Brain pericyte (primary cell): ENCODE results near the gene RABGAP1L.

ENCODE experiments used
- DNase-seq: peaks from one replicate; pipeline ENCODE4 v3.0.0-alpha.2; 2012; ENCODE audit warnings: low read depth, low spot score

The RABGAP1L gene

DNA sequence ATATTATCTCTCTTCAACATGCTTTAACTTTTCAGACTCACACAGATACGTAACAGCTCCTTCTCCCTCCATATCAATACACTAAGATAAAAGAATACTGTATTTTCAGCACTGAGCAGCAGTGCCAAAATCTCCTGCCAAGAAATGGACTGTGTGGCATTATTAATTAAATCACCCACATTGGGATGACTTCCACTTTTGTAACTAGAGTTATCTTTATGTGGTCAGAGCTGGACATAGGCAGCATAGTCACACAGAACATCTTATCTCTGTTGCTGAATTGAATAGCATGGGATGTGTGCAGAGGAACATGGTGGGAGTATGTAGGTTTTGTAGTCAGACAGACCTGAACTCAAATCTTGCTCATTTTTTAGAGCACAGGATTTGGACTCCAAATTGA is 799.1 kb downstream of the RABGAP1L start:
- no peak for DNase-seq

DNA sequence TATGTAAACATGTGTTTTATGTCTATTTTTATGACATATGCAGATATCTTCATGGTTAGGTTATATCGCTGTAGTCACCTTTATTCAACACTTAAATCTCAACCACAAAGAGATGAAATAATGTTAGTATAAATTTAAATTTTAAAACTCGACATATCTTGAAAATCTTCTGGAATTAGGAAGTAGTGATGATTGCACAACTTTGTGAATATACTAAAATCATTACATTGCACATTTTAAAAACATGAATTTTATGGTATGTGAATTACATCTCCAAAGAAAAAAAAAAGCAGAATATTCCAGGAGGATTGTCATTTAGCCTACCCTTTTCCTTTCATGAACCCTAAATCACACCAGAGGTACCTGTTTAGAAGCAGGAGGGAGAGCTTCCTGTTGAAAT is 801.0 kb downstream of the RABGAP1L start:
- DNase-seq, result no peak

DNA sequence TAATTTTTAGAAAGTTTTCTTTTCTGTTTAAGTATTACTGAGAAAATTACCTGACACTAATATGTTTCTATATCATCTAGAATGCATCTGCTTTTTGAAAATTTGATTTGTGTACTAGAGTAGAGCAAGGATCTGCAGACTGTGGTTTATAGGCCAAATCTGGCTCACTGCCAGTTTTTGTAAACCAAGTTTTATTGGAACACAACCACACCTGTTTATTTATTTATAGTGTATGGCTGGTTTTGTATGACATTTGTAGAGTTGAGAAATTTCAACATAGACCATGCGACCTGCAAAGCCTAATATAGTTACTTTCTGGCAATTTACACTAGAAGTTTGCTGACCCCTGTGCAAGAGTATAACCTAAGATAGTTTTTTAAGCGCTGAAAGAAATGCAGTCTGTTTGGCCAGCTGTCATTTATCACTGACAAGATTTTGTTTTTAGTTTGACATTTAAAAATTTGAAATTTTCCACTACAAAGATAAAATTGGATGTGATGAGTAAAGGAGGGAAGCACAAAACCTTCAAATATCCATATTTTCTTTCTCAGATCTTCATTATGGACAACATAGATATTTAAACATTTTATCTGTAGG is 804.3 kb downstream of the RABGAP1L start:
- no peak for DNase-seq

DNA sequence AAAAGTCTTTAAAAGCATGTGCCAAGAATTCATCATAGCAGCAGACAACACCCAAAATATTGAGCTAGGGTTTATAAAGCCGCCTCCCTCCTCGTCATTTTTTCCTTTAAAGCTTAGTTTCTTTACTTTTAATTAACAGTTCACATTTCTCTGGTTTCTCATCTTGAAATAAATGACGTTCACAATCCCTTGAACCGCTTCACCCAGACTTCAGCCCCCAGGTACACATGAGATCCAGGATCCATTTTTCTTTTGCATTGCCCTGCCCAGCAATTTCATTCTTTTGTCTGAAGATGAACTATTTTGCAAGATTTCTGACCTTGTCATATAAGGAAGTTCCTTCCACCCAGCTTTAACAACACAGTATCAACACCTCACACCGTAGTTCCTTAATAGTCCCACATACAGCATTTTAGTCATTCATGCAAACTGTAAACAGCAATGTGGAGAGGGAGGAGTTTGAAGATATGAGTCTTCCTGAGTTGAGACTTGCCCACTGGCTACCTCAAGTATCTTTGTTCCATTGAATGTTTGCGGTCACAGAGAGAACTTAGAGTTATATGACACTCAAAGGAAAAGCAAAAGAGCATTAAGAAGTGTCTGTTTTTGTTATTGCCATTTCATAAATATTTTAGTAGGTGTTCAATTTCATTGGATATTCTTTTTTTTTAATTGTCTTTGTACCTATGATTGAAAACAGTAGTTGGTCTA is 805.1 kb downstream of the RABGAP1L start:
- no peak for DNase-seq

DNA sequence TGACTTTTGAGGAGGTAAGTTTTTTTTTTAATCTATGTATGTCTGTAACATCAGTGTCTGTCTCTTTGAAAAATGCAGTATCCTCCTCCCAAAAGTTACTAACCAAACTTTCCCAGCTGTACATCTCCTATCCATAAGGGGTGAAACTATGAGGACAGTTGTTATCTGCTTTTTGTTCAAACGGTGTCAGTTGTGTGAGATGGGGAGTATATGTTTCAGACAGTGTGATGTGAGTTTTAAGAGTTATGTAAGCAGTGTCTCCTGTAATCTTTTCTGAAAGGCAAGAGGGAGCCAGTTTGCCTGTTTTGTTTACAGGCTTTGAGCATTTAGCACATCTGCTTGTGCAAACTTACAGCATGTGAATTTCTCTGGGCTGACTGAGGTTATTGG is 805.6 kb downstream of the RABGAP1L start:
- DNase-seq, result no peak

DNA sequence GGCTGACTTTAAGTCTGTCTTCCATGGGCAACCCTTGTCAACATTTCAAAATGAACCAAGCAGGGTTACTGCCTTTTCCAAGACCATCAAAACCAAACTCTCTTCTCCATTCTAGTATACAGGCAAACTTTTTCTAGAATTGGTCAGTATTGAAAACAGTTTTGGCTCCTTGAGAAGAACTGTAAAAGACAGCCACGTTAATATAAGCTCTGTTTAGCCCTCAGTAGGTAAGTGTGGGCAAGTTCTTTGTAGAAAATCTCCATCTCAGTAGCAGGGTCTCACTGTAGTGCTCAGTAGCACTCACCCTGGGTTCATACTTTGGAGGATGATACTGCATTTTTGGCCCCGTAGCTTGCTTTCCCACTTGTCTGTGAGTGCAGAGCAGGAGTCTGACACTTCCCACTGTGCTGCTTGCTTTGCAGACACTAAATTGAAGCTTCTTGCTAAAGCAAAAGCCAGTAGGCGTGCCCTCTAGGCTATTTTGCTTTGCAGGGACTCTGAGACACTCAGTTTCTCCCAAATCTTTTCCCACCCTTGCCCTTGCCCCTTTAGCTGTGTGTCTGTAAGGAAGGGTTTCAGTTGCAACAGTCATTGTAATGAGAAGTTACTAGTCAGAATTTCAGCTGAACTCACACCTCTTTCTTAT is 806.2 kb downstream of the RABGAP1L start:
- DNase-seq, result no peak

DNA sequence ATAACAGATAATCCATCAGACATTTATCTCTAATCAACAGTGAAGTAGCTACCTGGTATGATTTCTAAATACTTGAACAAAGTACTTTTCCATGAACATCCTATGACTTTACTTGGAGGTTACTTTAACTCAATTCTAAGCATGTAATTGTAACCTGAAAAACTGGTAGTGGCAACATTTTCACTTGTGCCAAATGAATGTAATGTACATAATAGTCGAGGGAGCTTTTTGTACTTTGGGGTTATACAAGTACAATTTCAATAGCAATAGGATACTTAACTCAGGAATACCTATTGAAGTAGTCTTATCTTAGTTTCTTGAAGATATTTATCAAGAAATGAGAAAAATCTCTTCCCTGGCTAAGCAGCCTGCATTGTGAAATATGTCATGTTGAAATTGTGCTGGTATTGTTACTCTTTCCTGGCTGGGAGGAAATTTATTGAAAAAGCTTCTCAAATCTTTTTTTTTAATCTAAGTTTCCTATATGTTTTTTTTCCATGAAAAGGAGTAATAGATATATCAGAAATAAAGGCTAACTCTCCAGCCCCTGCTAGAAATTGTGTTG is 806.8 kb downstream of the RABGAP1L start:
- no peak for DNase-seq

DNA sequence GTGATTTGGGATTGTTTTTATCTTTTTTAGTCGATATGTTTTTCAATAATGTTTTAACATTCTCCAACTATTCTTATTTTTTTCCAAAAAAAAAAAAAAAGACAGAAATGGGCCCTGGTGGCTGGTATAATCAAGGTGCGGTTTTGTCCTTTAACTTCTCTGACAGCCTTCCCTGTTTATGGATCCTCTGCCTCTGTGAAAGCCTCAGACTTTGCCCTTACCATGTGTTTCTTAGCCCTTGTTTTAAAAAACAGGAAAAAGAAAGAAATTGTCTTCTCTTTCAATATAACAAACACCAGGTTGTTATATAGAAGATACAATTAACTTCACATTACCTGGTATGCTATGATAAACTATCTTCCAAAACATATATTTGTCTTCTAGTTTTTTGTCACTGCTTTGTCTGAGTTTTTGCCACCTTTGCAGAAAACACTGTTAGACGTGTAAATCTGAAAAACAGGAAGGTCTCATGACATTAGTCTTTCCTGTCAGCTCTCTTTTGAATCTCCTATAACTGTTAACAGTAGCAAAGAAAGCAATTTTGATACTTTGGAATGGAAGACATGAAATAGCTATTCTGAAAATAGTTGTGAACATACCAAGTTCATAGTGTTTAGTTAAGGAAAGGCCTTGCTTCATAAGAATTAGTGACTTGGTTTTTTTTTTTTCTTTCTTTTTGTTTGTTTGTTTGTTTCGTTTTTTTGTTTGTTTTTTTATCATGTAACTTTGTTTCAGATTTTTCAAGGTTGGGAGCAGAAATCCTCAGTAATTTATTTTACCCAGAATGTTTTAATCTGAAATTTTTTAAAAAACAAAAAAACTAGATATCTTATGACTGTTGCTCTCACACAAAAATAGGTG is 808.8 kb downstream of the RABGAP1L start:
- no peak for DNase-seq

DNA sequence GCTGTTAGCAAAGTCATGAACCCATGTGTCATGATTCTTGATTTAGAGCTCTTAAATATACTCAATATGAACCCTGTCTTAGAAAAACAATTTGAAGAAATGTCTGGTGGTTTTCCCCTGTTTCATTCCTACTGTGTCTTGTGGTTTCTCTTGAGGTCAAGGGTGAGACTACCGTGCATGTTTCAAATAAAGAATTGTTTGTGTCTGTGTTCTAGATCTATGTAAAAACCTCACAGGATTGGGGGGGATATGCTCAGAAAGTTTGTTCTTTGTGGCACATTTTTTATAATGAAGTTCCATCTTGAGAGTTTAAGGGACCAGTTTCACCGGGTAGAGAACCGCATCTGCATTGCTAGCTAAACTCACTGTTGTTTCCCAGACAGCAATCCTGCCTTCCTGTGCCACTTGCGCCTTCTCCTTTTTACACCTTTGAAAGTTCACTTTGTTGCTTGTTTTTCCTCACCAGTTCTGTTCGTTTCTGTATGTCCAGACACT is 809.5 kb downstream of the RABGAP1L start:
- DNase-seq, result peak; percentile 47

DNA sequence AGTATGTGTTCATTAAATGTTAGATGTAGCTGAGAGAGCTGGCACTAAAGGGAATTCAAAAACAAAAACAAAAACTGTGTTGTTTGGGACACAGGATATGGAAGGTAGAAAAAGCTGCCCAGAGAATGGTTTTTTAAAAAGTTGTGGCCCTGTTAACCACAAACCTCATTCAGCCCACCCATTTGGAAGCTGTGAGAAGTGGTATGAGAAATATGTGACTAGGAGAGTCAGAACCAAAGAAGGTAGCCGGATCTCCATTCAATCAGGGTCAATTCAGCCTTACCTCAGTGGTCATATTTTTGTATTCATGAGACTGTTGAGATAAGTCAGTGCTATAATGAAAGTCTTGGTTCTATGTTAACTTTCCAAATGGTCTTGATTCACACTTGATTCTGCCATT is 810.7 kb downstream of the RABGAP1L start:
- no peak for DNase-seq

DNA sequence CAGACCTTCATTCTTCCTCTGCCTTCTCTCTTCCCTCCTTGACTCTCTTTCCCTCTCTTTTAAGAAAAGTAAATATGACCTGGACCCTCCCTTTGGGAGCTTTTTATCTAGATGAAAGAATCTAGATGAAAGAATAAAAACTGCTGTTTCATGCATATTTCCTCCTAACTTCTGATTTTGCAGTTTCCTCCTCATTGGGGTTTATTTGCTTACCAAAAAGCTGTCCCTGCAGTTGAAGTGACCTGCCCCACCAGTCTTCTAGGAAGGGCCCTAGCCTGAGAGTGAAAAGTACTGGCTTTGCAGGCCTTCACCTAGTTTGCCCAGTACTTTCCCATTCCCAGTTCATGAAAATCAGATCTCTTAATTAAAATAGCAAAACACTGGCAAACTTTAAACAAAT is 812.1 kb downstream of the RABGAP1L start:
- no peak for DNase-seq

DNA sequence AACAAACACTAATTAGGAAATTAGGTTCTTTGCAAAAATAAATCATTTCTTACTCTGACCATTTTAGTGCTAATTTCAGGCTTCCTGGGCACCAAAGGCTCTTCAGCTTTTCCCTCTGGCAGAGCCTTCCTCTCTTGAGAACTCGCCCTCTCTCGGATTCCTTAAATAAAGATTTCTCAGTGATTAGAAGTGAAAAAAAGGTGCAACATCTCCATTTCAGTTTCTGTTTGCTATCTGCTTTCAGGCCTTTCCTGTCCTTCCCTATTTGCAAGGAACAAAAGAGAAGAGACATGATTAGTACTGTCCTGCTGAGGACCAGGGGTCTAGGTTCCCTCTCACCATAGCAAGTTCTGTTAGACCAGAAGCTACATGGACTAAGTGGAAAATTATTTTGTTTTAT is 812.6 kb downstream of the RABGAP1L start:
- no peak for DNase-seq

DNA sequence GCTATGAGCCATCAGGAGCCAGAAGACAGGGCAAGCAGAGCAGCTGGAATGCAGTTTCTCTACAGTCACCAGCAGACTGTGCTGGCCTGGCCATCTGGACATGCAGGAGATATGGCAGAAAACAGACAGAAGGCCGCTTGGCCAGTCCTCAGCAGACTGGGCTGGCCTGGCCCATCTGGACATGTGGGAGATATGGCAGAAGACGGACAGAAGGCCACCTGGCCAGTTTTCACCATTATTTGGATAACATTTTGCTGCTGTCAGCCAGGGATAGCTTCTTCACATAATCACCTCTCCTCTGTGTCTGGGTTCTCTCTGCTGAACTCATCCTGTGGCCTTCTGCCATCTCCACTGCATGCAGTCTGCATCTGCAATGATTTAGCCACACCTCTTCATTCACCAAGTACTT is 815.4 kb downstream of the RABGAP1L start:
- no peak for DNase-seq

DNA sequence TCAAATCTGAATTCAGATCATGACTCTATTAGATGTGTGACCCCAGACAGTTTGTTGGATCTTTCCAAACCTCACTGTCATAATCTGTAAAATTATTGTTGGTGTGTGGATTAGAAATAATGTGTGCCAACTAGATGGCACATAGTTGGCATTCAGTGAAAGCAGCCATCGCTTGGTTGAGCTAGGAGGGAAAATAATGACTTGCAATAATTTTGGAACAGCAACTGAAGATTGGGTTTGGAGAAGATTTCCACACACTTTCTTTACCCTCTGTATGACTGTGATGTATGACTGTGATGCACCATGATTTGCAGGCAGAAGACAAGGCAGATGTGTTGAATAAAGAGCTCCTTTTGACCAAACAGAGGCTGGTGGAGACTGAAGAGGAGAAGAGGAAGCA is 816.4 kb downstream of the RABGAP1L start:
- no peak for DNase-seq

DNA sequence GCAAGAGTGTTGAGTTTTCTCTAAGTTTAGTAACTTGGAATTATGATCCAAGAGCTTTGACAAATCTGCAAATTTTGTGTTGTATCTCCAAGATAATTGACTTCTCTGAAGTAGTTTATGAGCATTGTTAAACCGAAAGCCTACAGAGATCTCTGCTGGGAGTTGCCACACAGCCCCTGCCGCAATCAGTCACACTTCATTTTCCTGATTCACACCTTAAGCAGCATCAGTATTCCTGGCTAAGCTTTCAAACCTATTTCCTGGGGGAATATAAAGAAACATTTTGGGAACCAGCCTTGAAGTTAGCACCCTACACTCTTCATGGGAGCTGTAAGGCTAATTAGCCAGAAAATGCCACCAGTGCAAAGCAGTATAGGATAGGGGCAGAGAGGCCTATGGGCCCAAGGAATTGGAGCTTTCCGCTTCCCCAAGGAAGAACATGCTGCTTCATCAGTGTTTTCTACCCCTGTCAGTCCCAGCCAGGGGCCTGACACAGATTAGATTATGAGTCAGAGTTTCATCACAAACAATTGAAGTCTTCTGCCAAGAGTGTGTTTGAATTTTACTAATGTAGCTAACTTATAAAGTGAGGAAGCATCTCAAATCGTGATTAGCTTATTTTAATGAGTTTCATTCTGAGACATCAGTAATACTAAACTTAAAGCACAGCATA is 817.3 kb downstream of the RABGAP1L start:
- no peak for DNase-seq

DNA sequence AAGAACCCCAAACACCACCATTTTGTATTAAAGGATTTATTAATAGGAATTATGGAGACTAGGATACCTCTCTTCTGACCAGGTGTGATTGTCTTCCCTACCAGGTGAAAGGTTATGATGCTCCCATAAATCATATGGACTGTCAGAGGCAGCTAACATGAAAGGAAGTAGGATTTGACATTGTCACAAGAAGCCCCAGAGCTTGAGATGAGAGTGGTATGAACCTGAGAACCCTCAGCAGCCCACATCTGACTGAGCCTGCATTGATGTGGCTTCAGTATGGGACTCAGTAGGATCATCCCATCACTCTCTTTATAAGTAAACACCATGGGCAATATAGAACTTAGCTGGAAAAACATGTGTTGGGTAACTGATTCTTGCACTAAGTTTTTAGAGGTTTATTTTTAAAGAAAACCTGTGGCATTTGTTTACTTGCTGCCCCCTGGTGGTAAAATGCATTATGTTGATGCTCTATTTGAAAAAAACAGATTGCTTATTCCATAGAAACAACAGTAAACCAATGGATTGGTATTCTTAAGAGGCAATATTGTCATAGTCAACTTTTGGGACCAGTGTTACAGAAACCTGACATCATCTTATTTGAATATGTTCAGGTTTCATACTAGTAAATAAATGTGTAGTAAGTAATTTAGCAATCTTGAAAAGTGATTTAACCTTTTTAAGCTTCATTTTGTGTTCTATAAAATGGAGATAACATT is 823.8 kb downstream of the RABGAP1L start:
- DNase-seq, result no peak

DNA sequence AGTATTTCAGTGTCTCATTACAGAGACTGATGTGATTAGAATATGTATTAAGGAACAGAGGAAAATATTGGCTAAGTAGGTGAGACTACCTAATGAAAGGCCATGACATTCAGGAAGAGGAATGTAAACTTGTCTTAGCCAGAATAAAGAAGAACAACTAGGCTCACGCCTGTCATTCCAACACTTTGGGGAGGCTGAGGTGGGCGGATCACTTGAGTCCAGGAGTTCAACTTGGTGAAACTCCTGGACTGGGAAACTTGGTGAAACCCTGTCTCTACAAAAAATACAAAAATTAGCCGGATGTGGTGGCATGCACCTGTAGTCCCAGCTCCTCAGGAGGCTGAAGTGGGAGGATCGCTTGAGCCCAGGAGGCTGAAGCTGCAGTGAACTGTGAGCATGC is 825.6 kb downstream of the RABGAP1L start:
- no peak for DNase-seq

DNA sequence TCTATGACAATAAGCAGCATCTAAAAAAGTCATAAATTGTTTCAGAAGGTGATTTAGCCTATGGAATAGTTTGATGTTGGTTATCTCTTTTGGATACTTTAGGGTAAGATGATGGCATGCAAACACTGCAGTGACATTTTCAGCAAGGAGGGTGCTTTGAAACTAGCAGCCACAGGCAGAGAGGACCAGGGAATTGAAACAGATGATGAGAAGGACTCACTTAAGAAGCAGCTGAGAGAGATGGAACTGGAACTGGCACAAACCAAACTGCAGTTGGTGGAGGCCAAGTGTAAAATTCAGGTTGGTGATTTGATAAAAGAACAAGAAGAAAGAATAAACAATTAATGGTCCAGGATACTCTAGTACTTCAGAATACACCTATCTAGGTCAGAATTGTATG is 829.2 kb downstream of the RABGAP1L start:
- DNase-seq, result no peak

DNA sequence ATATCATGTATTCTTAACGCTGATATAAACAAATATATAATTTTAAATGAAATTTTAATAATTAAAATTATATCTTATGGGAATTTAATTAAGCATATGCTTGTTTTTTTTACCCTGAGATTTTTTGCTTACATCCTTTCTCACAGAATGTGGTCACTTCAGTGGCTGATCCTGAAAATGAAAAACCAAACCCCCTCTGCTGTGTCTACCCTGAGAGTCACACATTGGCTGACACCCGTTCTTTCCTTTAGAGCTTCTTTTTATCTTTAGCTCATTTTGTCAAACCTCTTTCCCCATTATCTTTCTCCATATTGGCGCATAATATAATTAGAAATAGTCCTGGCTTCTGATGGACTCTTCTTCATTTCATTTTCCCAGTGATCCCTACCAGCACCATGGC is 829.7 kb downstream of the RABGAP1L start:
- no peak for DNase-seq

DNA sequence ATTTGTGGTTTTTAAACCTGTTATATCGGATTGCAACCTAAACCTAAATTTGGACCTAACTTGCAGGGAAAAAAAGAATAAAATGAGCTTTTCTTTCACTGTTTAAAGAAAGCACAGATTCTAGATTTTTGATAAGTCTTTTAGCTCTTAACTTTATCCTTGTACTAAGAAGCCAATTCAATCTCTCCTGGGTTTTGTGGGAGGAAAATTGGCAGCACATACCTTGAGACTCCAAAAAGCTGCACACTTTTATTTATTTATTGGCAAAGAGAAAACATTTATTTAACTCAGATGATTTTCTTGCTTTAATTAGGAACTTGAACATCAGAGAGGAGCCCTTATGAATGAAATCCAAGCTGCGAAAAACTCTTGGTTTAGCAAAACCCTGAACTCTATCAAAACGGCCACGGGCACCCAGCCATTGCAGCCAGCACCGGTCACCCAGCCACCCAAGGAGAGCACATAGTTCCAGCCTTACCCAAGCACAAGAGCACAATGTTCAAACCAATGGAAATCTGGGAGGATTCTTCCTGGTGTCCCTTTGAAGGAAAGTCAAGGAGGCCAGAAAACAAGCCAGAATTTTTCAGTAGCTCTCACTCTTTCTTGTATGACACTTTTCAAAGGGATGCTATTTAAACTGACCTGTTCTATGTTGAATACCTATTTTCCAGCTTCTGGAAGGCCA is 830.4 kb downstream of the RABGAP1L start:
- DNase-seq, result no peak
